C4-2B (cell line): Measurements from ENCODE around the gene GABRB1.

ENCODE experiments used
- H3K27ac ChIP-seq: fragments of 450-650 bp; 2 replicates; pipeline ENCODE4 v1.5.1; 2017
- CTCF ChIP-seq: fragments of 450-650 bp; conservative IDR thresholded peaks from 2 replicates; pipeline ENCODE4 v1.5.1; 2017; ENCODE audit warnings: mild to moderate bottlenecking
- ZFX ChIP-seq: fragments of 450-650 bp; IDR thresholded peaks from 2 replicates; pipeline ENCODE4 v1.6.1; 2017

GABRB1 gene

DNA sequence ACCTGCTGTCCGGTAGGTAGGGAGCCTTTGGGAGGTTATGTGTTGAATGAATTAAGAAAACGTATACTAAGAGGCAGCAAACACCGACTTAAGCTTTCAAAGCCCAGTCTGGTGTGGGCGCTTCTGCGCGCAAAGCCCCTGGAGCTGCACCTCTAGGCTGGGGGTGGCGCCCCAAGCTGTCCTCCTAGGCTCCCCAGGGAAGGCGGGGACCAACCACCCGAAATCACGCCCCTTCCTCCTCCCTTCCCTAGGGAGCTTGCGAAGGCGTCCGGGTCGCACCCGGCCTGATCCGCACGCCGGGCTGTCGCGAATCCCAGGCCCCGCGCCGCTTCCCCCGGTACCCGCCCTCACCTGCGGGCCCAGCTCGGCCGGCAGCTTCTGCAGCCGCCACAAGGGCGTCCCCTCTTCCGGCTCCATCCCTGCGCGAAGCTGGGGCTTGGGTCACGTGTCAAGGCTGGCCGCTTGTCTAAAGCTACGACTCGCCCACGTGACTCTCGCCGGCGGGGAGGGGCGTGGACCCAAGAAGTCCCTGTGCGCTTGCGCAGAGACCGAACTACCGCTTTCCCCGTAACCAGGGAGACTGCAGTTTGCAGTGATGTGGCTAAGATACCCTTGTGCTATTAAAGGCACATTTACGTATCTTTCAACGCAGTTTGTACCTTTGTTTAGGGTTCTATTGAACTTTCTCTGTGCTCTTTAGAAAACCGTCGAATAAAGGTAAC, 432.0 kb downstream of the GABRB1 start, which contains the start of gene COMMD8:
COMMD8 (minus strand) TSS at position 468 of the 722 bp plus-strand sequence; CDS start at position 417, 51 bp downstream.
- H3K27ac ChIP-seq, result peak within 1 kb of the TSS; percentile 83
- no peak; the same call in 1 of the 2 replicates for TF ChIP-seq CTCF
- TF ChIP-seq ZFX, result no peak

GRCh38 chr4:47465004-47465403, 433.6 kb downstream of the GABRB1 start:
- no peak for TF ChIP-seq CTCF
- no peak for TF ChIP-seq ZFX

DNA sequence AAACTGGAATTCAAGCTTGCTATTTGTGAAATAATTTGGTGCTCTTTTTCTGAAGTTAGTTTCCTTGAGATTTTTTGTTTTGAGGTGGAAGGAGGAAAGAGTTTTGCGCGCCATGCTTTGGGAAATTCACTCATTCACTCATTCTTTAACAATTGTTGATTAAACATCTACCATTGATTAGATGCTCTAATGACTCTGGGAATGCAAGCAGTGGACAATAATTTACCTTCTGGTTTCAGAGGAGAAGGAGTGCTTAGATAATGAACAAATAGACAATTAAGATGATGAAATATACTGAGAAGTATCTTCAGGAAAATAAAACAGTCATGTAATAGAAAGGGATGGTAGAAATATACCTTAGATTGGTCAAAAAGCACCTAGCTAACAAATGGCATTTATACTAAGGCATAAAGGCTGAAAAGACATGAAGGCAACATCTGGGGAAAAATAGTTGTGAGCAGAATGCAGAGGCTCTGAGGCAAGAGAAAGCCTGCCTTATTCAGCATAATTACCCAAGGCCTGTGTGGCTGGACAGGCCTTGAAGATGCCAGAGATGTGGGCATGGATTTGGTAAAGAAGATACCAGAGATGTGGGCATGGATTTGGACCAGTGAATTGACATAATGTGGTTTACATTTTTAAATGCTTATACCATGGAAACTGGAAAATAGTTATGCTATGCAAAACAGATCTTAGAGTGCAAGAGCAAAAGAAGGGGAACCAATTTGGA, 434.9 kb downstream of the GABRB1 start:
- TF ChIP-seq ZFX, result no peak
- no peak for TF ChIP-seq CTCF
- H3K27ac ChIP-seq, result no peak overlapping the region

More at GRCh38 chr4:47465004-47465403, 433.6 kb downstream of the GABRB1 start:
- no peak overlapping the region for H3K27ac ChIP-seq

DNA sequence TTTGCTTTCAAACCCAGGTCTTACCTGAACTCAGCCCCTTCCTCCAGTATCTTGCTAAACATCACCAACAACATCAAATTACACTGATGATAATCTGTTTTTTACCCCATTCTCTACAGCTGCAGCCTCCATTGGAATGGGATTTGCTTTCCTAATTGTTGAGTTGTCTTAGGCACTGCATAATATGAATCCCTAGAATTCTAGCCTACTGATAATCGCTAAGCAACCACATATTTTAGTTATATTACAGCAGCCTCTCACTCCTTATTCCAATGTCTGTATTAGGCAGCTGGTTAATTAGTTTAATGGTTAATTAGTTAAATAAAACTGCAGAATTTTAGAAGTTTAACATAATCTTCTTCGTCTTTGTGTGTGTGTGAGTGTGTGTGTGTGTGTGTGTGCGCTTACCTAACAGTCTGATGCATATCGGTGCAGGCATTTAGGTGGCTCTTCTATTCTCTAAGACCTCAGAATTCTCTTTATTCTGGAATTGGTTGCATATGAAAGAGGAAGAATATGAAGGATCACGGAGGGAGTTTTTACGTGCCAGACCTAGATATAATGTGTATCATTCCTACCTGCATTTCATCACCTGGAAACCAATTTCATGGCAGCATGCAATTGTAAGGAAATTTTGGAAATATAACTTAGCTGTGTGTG, 437.5 kb downstream of the GABRB1 start:
- no peak for TF ChIP-seq CTCF
- TF ChIP-seq ZFX, result no peak
- H3K27ac ChIP-seq, result no peak overlapping the region

DNA sequence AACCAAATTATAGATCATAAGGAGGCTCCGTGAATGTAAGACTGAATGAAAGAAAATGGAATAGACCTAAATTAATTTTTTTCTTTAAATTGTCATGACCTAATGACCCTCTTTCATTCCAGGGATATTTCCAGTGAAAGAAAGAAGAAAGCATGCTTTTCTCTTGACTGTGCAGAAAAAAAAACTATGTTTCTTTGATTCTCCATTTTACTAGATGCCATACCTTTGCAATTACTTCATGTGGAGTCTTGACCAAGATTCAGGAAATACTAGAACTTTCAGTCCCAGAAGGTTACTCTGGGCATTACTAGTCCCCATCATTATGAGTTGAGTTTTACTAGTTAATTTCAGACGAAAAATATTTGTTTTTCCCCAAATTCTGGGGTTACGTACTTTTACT, 438.6 kb downstream of the GABRB1 start:
- H3K27ac ChIP-seq, result no peak overlapping the region
- TF ChIP-seq CTCF (no peak), ZFX (no peak)

GRCh38 chr4:47471064-47471463, 439.7 kb downstream of the GABRB1 start:
- TF ChIP-seq ZFX, result no peak
- no peak for TF ChIP-seq CTCF
- H3K27ac ChIP-seq, result no peak overlapping the region

- no peak for TF ChIP-seq ZFX
- TF ChIP-seq CTCF, result no peak
- H3K27ac ChIP-seq, result no peak overlapping the region
Observed at GRCh38 chr4:47471591-47471990, 440.2 kb downstream of the GABRB1 start.
